Smooth muscle cell (in vitro differentiated cells): ENCODE data around the gene DIO3. TPM values are rescaled to one million over a fixed set of nuclear protein-coding genes. Genes with fewer than 3 reads are reported as not detected.

ENCODE experiments used
- DNase-seq: peaks from one replicate; lab custom pipeline; 2025; ENCODE audit not compliant: unreplicated experiment; lab: John Stamatoyannopoulos, UW
- H2AFZ ChIP-seq: fragments of 200-600 bp; sonication (generic); 2 replicates; pipeline ENCODE4 v1.6.0; 2016; ENCODE audit warnings: antibody characterized with exemption, low read depth, mild to moderate bottlenecking
- H3F3A ChIP-seq: fragments of 200-600 bp; sonication (generic); 2 replicates; pipeline ENCODE4 v1.6.0; 2017; ENCODE audit warnings: antibody characterized with exemption, low read depth
- H3K27ac ChIP-seq: fragments of 200-600 bp; sonication (generic); 2 replicates; pipeline ENCODE4 v1.5.1; 2016; ENCODE audit warnings: low read depth, mild to moderate bottlenecking
- H3K27me3 ChIP-seq: fragments of 200-600 bp; sonication (generic); 2 replicates; pipeline ENCODE4 v1.6.1; 2016; ENCODE audit warnings: low read depth, mild to moderate bottlenecking
- H3K36me3 ChIP-seq: fragments of 200-600 bp; sonication (generic); 2 replicates; pipeline ENCODE4 v1.5.1; 2016; ENCODE audit warnings: low read depth
- H3K4me1 ChIP-seq: fragments of 200-600 bp; sonication (generic); 2 replicates; pipeline ENCODE4 v1.5.1; 2016; ENCODE audit warnings: low read depth
- H3K4me2 ChIP-seq: fragments of 200-600 bp; sonication (generic); 2 replicates; pipeline ENCODE4 v1.6.0; 2016; ENCODE audit warnings: mild to moderate bottlenecking
- H3K4me3 ChIP-seq: fragments of 200-600 bp; sonication (generic); 2 replicates; pipeline ENCODE4 v1.5.1; 2016; ENCODE audit warnings: mild to moderate bottlenecking
- H3K79me2 ChIP-seq: fragments of 200-600 bp; sonication (generic); 2 replicates; pipeline ENCODE4 v1.6.0; 2016; ENCODE audit warnings: low read depth, mild to moderate bottlenecking
- H3K9ac ChIP-seq: fragments of 200-600 bp; sonication (generic); 2 replicates; pipeline ENCODE4 v1.6.0; 2016; ENCODE audit warnings: low read depth
- H3K9me3 ChIP-seq: fragments of 200-600 bp; sonication (generic); replicated peaks from 2 replicates; pipeline ENCODE4 v1.5.1; 2016; ENCODE audit warnings: low read depth
- H4K20me1 ChIP-seq: fragments of 200-600 bp; sonication (generic); 2 replicates; pipeline ENCODE4 v1.6.0; 2016; ENCODE audit warnings: low read depth
- WGBS: methylation state at CpG from one replicate; pipeline ENCODE4 v1.1.7; 2016; ENCODE audit warnings: low lambda C conversion rate; 5-methylcytosine and 5-hydroxymethylcytosine counted together
- polyA plus RNA-seq: library from polyadenylated mRNA; unstranded; fragments of >200 nt; fragmentation: Nextera tagmentation; extraction: Ambion mirVana; gene quantifications from 2 replicates; pipeline ENCODE4 v1.2.1, GENCODE V29; 2016
- total RNA-seq: library from RNA; depleted of rRNA; stranded (reverse); fragments of >200 nt; gene quantifications from 2 replicates; pipeline ENCODE4 v1.2.3, GENCODE V29; 2014
- TF ChIP-seq, protein P1 (sequence below): fragments of 200-600 bp; sonication (generic); IDR thresholded peaks from 2 replicates; pipeline ENCODE4 v1.5.1; 2017; ENCODE audit warnings: borderline replicate concordance, mild to moderate bottlenecking, antibody characterized with exemption; ENCODE audit not compliant: insufficient read depth, poor library complexity, severe bottlenecking

DIO3 gene
- total and polyA plus RNA-seq, 2 experiments from 2014 or later: 21.0 to 36.5 TPM

DNA sequence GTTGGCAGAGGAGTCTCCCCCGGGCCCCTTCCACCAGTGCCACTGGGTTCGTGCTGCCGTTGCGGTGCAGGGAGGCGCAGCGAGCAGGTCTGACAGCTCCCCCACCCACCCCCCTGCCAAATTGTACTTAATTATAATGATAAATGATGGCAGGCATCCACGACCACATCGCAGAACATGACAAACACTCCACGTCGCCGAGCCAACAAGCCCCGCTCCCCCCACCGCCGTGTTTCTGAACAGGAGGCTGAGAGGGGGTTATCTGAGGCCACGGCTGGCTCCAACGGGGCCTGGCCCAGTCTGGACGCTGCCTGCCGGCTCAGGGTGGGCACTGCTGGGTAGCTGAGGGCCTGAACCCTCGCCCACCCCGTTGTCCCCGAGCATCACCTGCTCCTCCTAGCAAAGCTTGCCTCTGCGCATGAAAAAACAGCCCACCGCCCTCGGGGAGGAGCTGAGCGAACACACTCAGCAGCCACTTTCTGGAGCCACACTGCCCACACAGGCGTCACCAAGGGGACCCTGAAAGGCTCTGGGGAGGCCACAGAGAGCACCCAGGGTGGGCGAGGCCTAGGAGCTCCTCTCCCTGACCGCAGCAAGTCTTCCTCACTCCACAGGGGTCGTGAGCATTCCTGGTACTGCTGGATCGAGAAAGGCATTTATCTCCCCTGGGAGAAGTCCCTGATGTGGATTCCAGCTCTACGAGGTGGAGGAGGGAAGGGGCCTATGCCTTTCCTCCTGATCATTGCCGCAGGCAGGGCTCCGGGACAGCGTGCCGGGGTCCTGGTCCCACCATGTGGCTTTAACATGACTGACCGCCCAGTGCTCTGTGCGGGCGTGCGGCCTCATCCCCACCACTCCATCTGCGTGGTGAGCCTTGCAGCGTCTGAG is 35.4 kb upstream of the DIO3 start:
- no peak overlapping the region for H3K27ac ChIP-seq
- TF ChIP-seq, protein P1, sequence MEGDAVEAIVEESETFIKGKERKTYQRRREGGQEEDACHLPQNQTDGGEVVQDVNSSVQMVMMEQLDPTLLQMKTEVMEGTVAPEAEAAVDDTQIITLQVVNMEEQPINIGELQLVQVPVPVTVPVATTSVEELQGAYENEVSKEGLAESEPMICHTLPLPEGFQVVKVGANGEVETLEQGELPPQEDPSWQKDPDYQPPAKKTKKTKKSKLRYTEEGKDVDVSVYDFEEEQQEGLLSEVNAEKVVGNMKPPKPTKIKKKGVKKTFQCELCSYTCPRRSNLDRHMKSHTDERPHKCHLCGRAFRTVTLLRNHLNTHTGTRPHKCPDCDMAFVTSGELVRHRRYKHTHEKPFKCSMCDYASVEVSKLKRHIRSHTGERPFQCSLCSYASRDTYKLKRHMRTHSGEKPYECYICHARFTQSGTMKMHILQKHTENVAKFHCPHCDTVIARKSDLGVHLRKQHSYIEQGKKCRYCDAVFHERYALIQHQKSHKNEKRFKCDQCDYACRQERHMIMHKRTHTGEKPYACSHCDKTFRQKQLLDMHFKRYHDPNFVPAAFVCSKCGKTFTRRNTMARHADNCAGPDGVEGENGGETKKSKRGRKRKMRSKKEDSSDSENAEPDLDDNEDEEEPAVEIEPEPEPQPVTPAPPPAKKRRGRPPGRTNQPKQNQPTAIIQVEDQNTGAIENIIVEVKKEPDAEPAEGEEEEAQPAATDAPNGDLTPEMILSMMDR: no peak
- no peaks in the 10 kb centered on the region for H3F3A ChIP-seq
- no peaks in the 10 kb centered on the region for H3K79me2 ChIP-seq
- no peak overlapping the region for H3K4me3 ChIP-seq
- no peaks in the 10 kb centered on the region for H3K9me3 ChIP-seq
- H3K27me3 ChIP-seq: no peaks in the 10 kb centered on the region
- DNase-seq: no peak
- no peak overlapping the region for H3K9ac ChIP-seq
- no peaks in the 10 kb centered on the region for H4K20me1 ChIP-seq
- H3K36me3 ChIP-seq: no peaks in the 10 kb centered on the region
- no peak overlapping the region for H2AFZ ChIP-seq
- H3K4me2 ChIP-seq: no peak overlapping the region
- WGBS: 89% methylated on average over 41 of the region's 41 CpGs
- no peaks in the 10 kb centered on the region for H3K4me1 ChIP-seq

DNA sequence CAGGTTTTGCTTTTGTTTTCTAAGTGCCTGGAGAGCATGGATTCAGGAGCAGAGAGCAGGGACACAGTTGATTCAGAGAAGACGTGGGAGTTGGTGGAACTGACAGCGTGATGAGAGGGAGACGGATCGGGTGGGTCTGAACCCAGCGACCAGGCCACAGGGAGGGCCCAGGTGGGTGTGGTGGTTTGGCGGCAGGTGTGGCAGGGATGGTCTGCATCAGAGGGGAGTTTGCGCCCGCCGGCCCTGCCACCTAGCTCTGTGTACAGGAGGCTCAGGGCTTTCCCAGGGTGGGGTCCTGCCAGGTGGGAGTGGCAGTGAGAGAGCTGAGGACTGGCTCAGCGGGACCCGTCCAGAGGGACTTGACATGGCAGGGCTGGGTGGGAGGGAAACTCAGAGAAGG is 33.3 kb upstream of the DIO3 start:
- WGBS: 93% methylated on average over 11 of the region's 11 CpGs
- H3K79me2 ChIP-seq: no peaks in the 10 kb centered on the region
- TF ChIP-seq, protein P1: no peak

DNA sequence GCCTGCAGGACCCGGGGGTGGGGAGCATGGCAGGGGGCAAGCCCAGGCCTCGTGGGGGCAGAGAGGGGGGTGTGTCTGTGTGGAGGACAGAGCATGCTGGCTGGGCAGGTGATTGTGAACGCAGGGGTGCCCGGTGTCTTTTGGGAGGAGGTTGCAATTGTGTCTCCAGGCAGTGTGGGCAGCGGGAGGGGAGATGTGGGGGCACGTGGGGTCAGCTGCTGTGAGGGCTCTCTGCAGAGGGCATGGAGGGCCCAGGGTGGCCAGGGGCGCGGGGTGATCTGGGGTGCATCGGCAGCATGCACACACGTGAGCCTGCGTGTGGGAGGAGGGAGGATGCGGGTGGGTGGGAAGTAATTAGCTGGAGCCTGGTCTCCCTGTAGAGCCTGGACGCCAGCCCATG is 32.2 kb upstream of the DIO3 start:
- no peaks in the 10 kb centered on the region for H3K79me2 ChIP-seq
- H3K27ac ChIP-seq: no peak overlapping the region
- TF ChIP-seq, protein P1: no peak
- no peaks in the 10 kb centered on the region for H3K4me1 ChIP-seq
- no peaks in the 10 kb centered on the region for H4K20me1 ChIP-seq
- no peaks in the 10 kb centered on the region for H3K27me3 ChIP-seq
- H3K36me3 ChIP-seq: no peaks in the 10 kb centered on the region
- 94% methylated on average over 6 of the region's 13 CpGs for WGBS
- no peak overlapping the region for H3K4me3 ChIP-seq
- DNase-seq: no peak
- no peaks in the 10 kb centered on the region for H3K9me3 ChIP-seq
- no peak overlapping the region for H3K4me2 ChIP-seq
- H2AFZ ChIP-seq: no peak overlapping the region
- no peaks in the 10 kb centered on the region for H3F3A ChIP-seq
- no peak overlapping the region for H3K9ac ChIP-seq

More for the DNA sequence above, 33.3 kb upstream of the DIO3 start:
- no peak overlapping the region for H3K4me3 ChIP-seq
- no peak overlapping the region for H3K4me2 ChIP-seq
- H3K27ac ChIP-seq: no peak overlapping the region
- H3K4me1 ChIP-seq: no peaks in the 10 kb centered on the region
- no peak for DNase-seq
- no peaks in the 10 kb centered on the region for H3K27me3 ChIP-seq
- no peaks in the 10 kb centered on the region for H3K9me3 ChIP-seq
- H3F3A ChIP-seq: no peaks in the 10 kb centered on the region
- no peak overlapping the region for H2AFZ ChIP-seq
- no peak overlapping the region for H3K9ac ChIP-seq
- no peaks in the 10 kb centered on the region for H4K20me1 ChIP-seq
- H3K36me3 ChIP-seq: no peaks in the 10 kb centered on the region

DNA sequence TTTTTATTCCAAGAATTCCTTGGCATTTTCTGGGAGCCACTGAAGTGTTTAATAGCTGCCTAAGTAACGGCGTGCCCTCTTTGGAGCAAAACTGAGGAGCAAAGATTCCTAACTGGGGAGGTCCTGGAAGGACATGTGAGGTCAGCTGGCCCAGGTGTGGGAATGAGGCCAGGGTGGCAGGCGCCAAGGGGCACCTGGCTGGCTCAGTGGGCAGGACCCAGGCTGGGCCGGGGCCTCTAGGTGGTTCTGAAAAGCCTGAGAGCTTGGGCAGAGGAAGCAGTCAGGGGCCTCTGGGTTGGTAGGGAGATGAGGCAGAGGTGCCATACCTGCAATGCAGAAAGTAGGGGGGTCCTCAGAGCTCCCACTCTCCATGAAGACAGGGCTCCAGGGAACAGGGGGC is 27.1 kb upstream of the DIO3 start:
- no peak overlapping the region for H3K4me2 ChIP-seq

More for the DNA sequence above, 27.1 kb upstream of the DIO3 start:
- no peak overlapping the region for H3K4me3 ChIP-seq
- TF ChIP-seq, protein P1: no peak
- no peaks in the 10 kb centered on the region for H3F3A ChIP-seq
- DNase-seq: no peak
- H3K79me2 ChIP-seq: no peaks in the 10 kb centered on the region
- H3K27ac ChIP-seq: no peak overlapping the region
- H3K27me3 ChIP-seq: no peaks in the 10 kb centered on the region
- H3K9me3 ChIP-seq: no peaks in the 10 kb centered on the region
- H4K20me1 ChIP-seq: no peaks in the 10 kb centered on the region
- no peaks in the 10 kb centered on the region for H3K4me1 ChIP-seq
- no peak overlapping the region for H3K9ac ChIP-seq
- no peak overlapping the region for H2AFZ ChIP-seq
- 97% methylated on average over 4 of the region's 4 CpGs for WGBS
- H3K36me3 ChIP-seq: no peaks in the 10 kb centered on the region
